GM06990 (cell line): ENCODE data around the gene DPM2.

Source experiments
- DNase-seq: peaks from one replicate; pipeline ENCODE4 v3.0.0-alpha.2; 2011; ENCODE audit not compliant: insufficient read length; ENCODE audit errors: extremely low read depth
- H3K27me3 ChIP-seq: replicated peaks from 2 replicates; pipeline ENCODE4 v1.6.0; 2011; ENCODE audit warnings: low read length; ENCODE audit not compliant: control insufficient read depth, insufficient read depth
- H3K36me3 ChIP-seq: 2 replicates; pipeline ENCODE4 v1.5.1; 2011; ENCODE audit warnings: low read length; ENCODE audit not compliant: control insufficient read depth, insufficient read depth
- H3K4me3 ChIP-seq: replicated peaks from 2 replicates; pipeline ENCODE4 v1.5.1; 2011; ENCODE audit warnings: low read depth, mild to moderate bottlenecking, control low read depth, low read length
- CTCF ChIP-seq: IDR thresholded peaks from 2 replicates; pipeline ENCODE4 v1.5.1; 2011; ENCODE audit warnings: low read length, control low read depth, mild to moderate bottlenecking, inconsistent platforms; ENCODE audit not compliant: insufficient read depth, poor library complexity, severe bottlenecking

Gene DPM2

GRCh38 chr9:127937388-127938297, at the start of gene DPM2:
Gene DPM2 (minus strand): TSS chr9:127937854. CDS start chr9:127937820, 34 bp downstream.
- Histone ChIP-seq H3K4me3 (peak within 1 kb of the TSS; percentile 92), H3K27me3 (no peaks in the 10 kb centered on the region), H3K36me3 (peaks cover 10% of the 10 kb centered on the region)
- peak; percentile 91 for DNase-seq
- no peak for TF ChIP-seq CTCF

- no peaks in the 10 kb centered on the region for H3K27me3 ChIP-seq
- no peak overlapping the region for H3K4me3 ChIP-seq
- TF ChIP-seq CTCF: no peak
- H3K36me3 ChIP-seq: no peaks in the 10 kb centered on the region
- DNase-seq: no peak
Measured at GRCh38 chr9:127987103-127987614, 49.5 kb upstream of the DPM2 start.

GRCh38 chr9:127985011-127985410, 47.4 kb upstream of the DPM2 start:
- Histone ChIP-seq H3K36me3 (no peaks in the 10 kb centered on the region), H3K4me3 (no peak overlapping the region), H3K27me3 (no peaks in the 10 kb centered on the region)
- no peak for DNase-seq
- TF ChIP-seq CTCF: no peak

- no peak overlapping the region for H3K4me3 ChIP-seq
- H3K36me3 ChIP-seq: no peaks in the 10 kb centered on the region; the same call in 1 of the 2 replicates
- H3K27me3 ChIP-seq: no peaks in the 10 kb centered on the region
- no peak for TF ChIP-seq CTCF
- DNase-seq: peak; percentile 79
Measured at GRCh38 chr9:127983847-127984289, 46.2 kb upstream of the DPM2 start.

GRCh38 chr9:127982912-127983311, 45.3 kb upstream of the DPM2 start:
- Histone ChIP-seq H3K27me3 (no peaks in the 10 kb centered on the region), H3K4me3 (no peak overlapping the region), H3K36me3 (no peaks in the 10 kb centered on the region; the same call in 1 of the 2 replicates)
- no peak for TF ChIP-seq CTCF
- no peak for DNase-seq
